ENCODE data around the gene UNC5CL. TPM values are rescaled to one million over a fixed set of nuclear protein-coding genes. Genes with fewer than 3 reads are reported as not detected.

Gene UNC5CL
- total RNA-seq, 1 experiment from 2014 or later = 0.58 TPM

GRCh38 chr6:40977085-40977484 is 61.9 kb downstream of the UNC5CL start:
- Histone ChIP-seq H3K79me2 (ENCODE audit: low read length) (no peaks in the 10 kb centered on the region), H3F3A (ENCODE audit: low read length, unreplicated experiment) (no peaks in the 10 kb centered on the region), H3K9me3 (ENCODE audit: low read length) (no peaks in the 10 kb centered on the region), H3K4me2 (ENCODE audit: low read length) (no peak overlapping the region), H3K9ac (ENCODE audit: low read length) (no peak overlapping the region), H3K36me3 (ENCODE audit: low read depth, low read length) (no peaks in the 10 kb centered on the region), H4K20me1 (ENCODE audit: low read length) (no peaks in the 10 kb centered on the region), H3K9me2 (replicated peaks; ENCODE audit: low read length) (no peaks in the 10 kb centered on the region), H3K4me1 (ENCODE audit: insufficient read depth, low read length) (no peaks in the 10 kb centered on the region), H3K27me3 (ENCODE audit: low read length) (0 out of 2 replicates have a peak, but pooled peaks cover 5% of the 10 kb centered on the region), H3K4me3 (ENCODE audit: low read length) (no peak overlapping the region), H2AFZ (ENCODE audit: low read length) (no peak overlapping the region), H3K27ac (ENCODE audit: low read length) (no peak overlapping the region)
- POLR2A ChIA-PET (ENCODE audit: unreplicated experiment) = no interaction called here
- ATAC-seq (no peak), DNase-seq (no peak)
- BruUV-seq (replicated peaks) = no TSS peak
- intact Hi-C loops (cut with micrococcal nuclease) = no loop called here
- no peak for TF ChIP-seq CTCF (conservative IDR thresholded peaks at IDR 0.05; ENCODE audit: low read depth, low read length)
- no peak for TF ChIP-seq EZH2 (IDR thresholded peaks at IDR 0.05; ENCODE audit: low read length, unreplicated experiment)
- TF ChIP-seq EZH2phosphoT487 (IDR thresholded peaks at IDR 0.05; ENCODE audit: borderline replicate concordance, low read length) = no peak
- CTCF ChIA-PET = no interaction called here

Other genes starting within 250 kb of the UNC5CL start
- not detected in 2 replicates for gene TSPO2, start 3.2 kb upstream of the UNC5CL start, total RNA-seq (2014; rRNA removed)
- not detected in 2 replicates for gene APOBEC2, start 14.0 kb upstream of the UNC5CL start, total RNA-seq (2014; rRNA removed)
- gene OARD1, start 33.1 kb upstream of the UNC5CL start, total RNA-seq (2014; rRNA removed) = 11.2 and 12.1 TPM in 2 replicates
- gene NFYA, start 33.8 kb upstream of the UNC5CL start, total RNA-seq (2014; rRNA removed) = 31.7 and 32.9 TPM in 2 replicates
- not detected in 2 replicates for gene TREML1, start 115.1 kb upstream of the UNC5CL start, total RNA-seq (2014; rRNA removed)
- not detected in 2 replicates for gene TREM2, start 123.9 kb upstream of the UNC5CL start, total RNA-seq (2014; rRNA removed)
- gene TREML2, start 161.9 kb upstream of the UNC5CL start, total RNA-seq (2014; rRNA removed) = not detected in 2 replicates
- not detected in 2 replicates for gene TREML4, start 189.1 kb upstream of the UNC5CL start, total RNA-seq (2014; rRNA removed)
- gene TREM1, start 247.5 kb upstream of the UNC5CL start, total RNA-seq (2014; rRNA removed) = 0.98 TPM in 1 of 2 replicates, not detected in the other